Left lung (tissue), 10 donors: ENCODE measurements around the gene LRP5. TPM values are rescaled to one million over a fixed set of nuclear protein-coding genes. Genes with fewer than 3 reads are reported as not detected.
A peak's percentile ranks its signal among the peaks of the same experiment; 100 is the strongest.

Source experiments
- ATAC-seq: fragments of 200-7000 bp; cut with Tn5 transposase; one replicate; pipeline ENCODE4 v1.9.1; 2020; ENCODE audit warnings: moderate library complexity
- DNase-seq, 4 donors: peaks; one replicate each; pipeline ENCODE4 v3.0.0-alpha.2; 2013 to 2020
- H3K27ac ChIP-seq, 2 donors: fragments of 200-600 bp; sonication (generic) in 1 of 2; one replicate each; pipeline versions ENCODE4 v1.5.0 to v1.8.0; 2020 to 2021
- H3K27me3 ChIP-seq, 2 donors: fragments of 200-600 bp; sonication (generic) in 1 of 2; one replicate each; pipeline versions ENCODE4 v1.5.0 to v1.8.0; 2020 to 2021
- H3K36me3 ChIP-seq, 2 donors: fragments of 200-600 bp; sonication (generic) in 1 of 2; one replicate each; pipeline versions ENCODE4 v1.5.0 to v1.8.0; 2020 to 2021
- H3K4me1 ChIP-seq, 2 donors: fragments of 200-600 bp; one replicate each; pipeline ENCODE4 v1.8.0; 2021
- H3K4me3 ChIP-seq, 2 donors: fragments of 200-600 bp; sonication (generic) in 1 of 2; one replicate each; pipeline versions ENCODE4 v1.5.0 to v1.8.0; 2020 to 2021; ENCODE audit warnings: mild to moderate bottlenecking in 1 of 2
- H3K9me3 ChIP-seq, 2 donors: fragments of 200-600 bp; sonication (generic) in 1 of 2; one replicate each; pipeline versions ENCODE4 v1.5.0 to v1.8.0; 2020 to 2021
- intact Hi-C, 2 donors: fragments of 100-400 bp; cut with DNase I; formaldehyde crosslinking; loops; one replicate each; pipeline versions ENCODE4 v1.11.2 to v1.14.2; 2022
- polyA plus RNA-seq, 6 donors: library from polyadenylated mRNA; unstranded; fragments of 120-200 nt; gene quantifications; one replicate each; pipeline ENCODE4 v1.2.1, GENCODE V29; 2013; ENCODE audit not compliant: insufficient read length in 6 of 6
- total RNA-seq, 2 donors: library from RNA; stranded (reverse); fragmentation: NEBNext Ultra II Directional; extraction: Animal tissue kit (Norgen Biotek cat#: 25700); gene quantifications; one replicate each; pipeline ENCODE4 v1.2.1, GENCODE V29; 2021
- TF ChIP-seq, protein P1 (sequence below), 2 donors: fragments of 200-600 bp; sonication (generic) in 1 of 2; IDR thresholded peaks; one replicate each; pipeline versions ENCODE4 v1.5.0 to v1.8.0; 2021; ENCODE audit warnings: antibody characterized with exemption in 2 of 2
- donor health status: DM: no; HTN: yes; CAD: no.
- donor health status: DM: no; HTN: no; CAD: no.

The LRP5 gene
- total and polyA plus RNA-seq, 8 donors = 48.9 to 71.9 (median 57.4) TPM

DNA sequence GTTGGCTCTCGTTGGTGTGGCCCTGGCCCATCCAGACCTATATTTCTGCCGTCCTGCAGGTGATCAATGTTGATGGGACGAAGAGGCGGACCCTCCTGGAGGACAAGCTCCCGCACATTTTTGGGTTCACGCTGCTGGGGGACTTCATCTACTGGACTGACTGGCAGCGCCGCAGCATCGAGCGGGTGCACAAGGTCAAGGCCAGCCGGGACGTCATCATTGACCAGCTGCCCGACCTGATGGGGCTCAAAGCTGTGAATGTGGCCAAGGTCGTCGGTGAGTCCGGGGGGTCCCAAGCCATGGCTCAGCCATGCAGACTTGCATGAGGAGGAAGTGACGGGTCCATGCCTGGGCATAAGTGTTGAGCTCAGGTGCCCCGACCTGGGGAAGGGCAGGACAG lies 91.0 kb downstream of the LRP5 start:
- no peaks in the 10 kb centered on the region for H3K9me3 ChIP-seq
- intact Hi-C loops = no loop called here
- TF ChIP-seq, protein P1, sequence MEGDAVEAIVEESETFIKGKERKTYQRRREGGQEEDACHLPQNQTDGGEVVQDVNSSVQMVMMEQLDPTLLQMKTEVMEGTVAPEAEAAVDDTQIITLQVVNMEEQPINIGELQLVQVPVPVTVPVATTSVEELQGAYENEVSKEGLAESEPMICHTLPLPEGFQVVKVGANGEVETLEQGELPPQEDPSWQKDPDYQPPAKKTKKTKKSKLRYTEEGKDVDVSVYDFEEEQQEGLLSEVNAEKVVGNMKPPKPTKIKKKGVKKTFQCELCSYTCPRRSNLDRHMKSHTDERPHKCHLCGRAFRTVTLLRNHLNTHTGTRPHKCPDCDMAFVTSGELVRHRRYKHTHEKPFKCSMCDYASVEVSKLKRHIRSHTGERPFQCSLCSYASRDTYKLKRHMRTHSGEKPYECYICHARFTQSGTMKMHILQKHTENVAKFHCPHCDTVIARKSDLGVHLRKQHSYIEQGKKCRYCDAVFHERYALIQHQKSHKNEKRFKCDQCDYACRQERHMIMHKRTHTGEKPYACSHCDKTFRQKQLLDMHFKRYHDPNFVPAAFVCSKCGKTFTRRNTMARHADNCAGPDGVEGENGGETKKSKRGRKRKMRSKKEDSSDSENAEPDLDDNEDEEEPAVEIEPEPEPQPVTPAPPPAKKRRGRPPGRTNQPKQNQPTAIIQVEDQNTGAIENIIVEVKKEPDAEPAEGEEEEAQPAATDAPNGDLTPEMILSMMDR (IDR thresholded peaks at IDR 0.05) = no peak
- peaks cover 0 to 33% of the 10 kb centered on the region in 2 donors for H3K4me1 ChIP-seq
- peaks cover 0 to 13% of the 10 kb centered on the region in 2 donors for H3K36me3 ChIP-seq
- no peak overlapping the region for H3K27ac ChIP-seq
- no peak for ATAC-seq
- peak in 1 of 4 donors; percentile 71 for DNase-seq
- H3K4me3 ChIP-seq = no peak overlapping the region
- no peaks in the 10 kb centered on the region for H3K27me3 ChIP-seq

DNA sequence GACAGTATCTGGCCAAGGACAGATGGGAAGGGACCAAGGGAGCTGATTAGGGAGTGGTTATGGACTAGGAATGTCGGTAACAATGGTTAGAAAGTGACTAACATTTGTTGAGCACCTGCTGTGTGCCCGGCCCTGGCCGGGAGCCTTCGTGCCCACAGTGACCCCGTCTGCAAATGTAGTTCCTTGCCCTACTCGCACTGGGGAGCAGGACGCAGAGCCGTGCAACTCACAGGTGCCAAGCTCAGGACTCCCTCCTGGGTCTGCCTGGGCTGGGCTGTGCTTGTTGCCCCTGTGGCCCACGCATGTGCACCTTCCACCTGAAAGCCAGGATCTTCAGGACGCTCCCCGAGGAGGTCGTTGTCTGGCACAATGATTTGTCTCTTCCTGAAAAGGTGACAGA lies 91.4 kb downstream of the LRP5 start:
- intact Hi-C loops = no loop called here
- DNase-seq = peak in 1 of 4 donors; percentile 77
- Histone ChIP-seq H3K9me3 (no peaks in the 10 kb centered on the region), H3K36me3 (peaks cover 0 to 13% of the 10 kb centered on the region in 2 donors), H3K4me1 (peaks cover 0 to 29% of the 10 kb centered on the region in 2 donors), H3K4me3 (no peak overlapping the region), H3K27me3 (no peaks in the 10 kb centered on the region), H3K27ac (no peak overlapping the region)
- TF ChIP-seq, protein P1 (IDR thresholded peaks at IDR 0.05) = no peak
- ATAC-seq = no peak

DNA sequence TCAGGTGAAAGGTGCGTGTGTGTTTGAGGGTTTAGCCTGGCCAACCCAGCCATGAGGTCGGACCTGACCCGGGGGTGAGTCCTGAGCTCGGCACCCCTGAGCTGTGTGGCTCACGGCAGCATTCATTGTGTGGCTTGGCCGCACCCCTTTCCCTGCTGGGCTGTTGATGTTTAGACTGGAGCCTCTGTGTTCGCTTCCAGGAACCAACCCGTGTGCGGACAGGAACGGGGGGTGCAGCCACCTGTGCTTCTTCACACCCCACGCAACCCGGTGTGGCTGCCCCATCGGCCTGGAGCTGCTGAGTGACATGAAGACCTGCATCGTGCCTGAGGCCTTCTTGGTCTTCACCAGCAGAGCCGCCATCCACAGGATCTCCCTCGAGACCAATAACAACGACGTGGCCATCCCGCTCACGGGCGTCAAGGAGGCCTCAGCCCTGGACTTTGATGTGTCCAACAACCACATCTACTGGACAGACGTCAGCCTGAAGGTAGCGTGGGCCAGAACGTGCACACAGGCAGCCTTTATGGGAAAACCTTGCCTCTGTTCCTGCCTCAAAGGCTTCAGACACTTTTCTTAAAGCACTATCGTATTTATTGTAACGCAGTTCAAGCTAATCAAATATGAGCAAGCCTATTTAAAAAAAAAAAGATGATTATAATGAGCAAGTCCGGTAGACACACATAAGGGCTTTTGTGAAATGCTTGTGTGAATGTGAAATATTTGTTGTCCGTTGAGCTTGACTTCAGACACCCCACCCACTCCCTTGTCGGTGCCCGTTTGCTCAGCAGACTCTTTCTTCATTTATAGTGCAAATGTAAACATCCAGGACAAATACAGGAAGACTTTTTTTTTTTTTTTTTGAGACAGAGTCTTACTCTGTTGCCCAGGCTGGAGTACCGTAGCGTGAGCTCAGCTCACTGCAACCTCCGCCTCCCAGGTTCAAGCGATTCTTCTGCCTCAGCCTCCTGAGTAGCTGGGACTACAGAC lies 94.2 kb downstream of the LRP5 start:
- ATAC-seq (peak; percentile 89), DNase-seq (peak in 2 of 4 donors; percentile 45 to 51)
- Histone ChIP-seq H3K4me1 (peaks cover 0 to 14% of the 10 kb centered on the region in 2 donors), H3K36me3 (peaks cover 0 to 30% of the 10 kb centered on the region in 2 donors), H3K27ac (peak overlapping the region; percentile 73 to 74), H3K4me3 (no peak overlapping the region), H3K9me3 (no peaks in the 10 kb centered on the region), H3K27me3 (no peaks in the 10 kb centered on the region)
- TF ChIP-seq, protein P1 (IDR thresholded peaks at IDR 0.05) = no peak
- intact Hi-C loops = no loop called here

DNA sequence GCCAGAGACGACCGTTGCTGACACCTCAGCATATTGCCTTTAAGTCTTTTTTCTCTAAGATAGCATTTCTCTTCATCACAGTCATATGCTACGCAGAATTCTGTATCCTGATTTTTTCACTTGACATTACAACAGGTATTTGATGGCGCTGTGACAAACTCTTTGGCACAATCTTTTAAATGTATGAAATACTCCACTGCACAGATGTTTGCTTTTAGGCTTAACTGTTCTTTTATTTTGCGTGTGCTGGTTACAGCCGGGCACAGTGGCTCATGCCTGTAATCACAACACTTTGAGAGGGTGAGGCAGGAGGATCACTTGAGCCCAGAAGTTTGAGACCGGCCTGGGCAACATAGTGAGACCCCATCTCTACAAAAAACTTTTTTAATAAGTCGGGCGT lies 96.1 kb downstream of the LRP5 start:
- no peak overlapping the region for H3K4me3 ChIP-seq
- DNase-seq = no peak
- intact Hi-C loops = no loop called here
- ATAC-seq = no peak
- no peak overlapping the region for H3K27ac ChIP-seq
- H3K27me3 ChIP-seq = no peaks in the 10 kb centered on the region
- TF ChIP-seq, protein P1 (IDR thresholded peaks at IDR 0.05) = no peak
- peaks cover 0 to 14% of the 10 kb centered on the region in 2 donors for H3K4me1 ChIP-seq
- H3K9me3 ChIP-seq = no peaks in the 10 kb centered on the region
- peaks cover 0 to 43% of the 10 kb centered on the region in 2 donors for H3K36me3 ChIP-seq

DNA sequence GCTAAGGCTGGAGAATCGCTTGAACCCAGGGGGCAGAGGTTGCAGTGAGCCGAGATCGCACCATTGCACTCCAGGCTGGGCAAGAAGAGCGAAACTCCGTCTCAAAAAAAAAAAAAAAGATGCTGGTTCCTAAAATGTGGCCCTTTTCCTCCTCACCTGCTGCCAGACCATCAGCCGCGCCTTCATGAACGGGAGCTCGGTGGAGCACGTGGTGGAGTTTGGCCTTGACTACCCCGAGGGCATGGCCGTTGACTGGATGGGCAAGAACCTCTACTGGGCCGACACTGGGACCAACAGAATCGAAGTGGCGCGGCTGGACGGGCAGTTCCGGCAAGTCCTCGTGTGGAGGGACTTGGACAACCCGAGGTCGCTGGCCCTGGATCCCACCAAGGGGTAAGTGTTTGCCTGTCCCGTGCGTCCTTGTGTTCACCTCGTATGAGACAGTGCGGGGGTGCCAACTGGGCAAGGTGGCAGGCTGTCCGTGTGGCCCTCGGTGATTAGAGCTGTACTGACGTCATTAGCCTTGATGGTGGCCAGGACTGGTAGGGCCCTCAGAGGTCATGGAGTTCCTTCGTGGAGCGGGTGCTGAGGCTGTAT lies 97.5 kb downstream of the LRP5 start:
- no peak for DNase-seq
- H3K9me3 ChIP-seq = no peaks in the 10 kb centered on the region
- H3K36me3 ChIP-seq = peaks cover 0 to 43% of the 10 kb centered on the region in 2 donors
- intact Hi-C loops = no loop called here
- no peak for ATAC-seq
- no peak overlapping the region for H3K4me3 ChIP-seq
- TF ChIP-seq, protein P1 (IDR thresholded peaks at IDR 0.05) = no peak
- peaks cover 0 to 14% of the 10 kb centered on the region in 2 donors for H3K4me1 ChIP-seq
- H3K27ac ChIP-seq = no peak overlapping the region
- H3K27me3 ChIP-seq = no peaks in the 10 kb centered on the region
